Measurements from ENCODE around the gene IGSF8. TPM values are rescaled to one million over a fixed set of nuclear protein-coding genes. Genes with fewer than 3 reads are reported as not detected.

The IGSF8 gene
- total RNA-seq, 6 experiments from 2014 or later = 27.5 to 45.7 (median 29.4) TPM

- intact Hi-C loops (cut with DNase I) = no loop called here
- Histone ChIP-seq H3K27me3 (no peaks in the 10 kb centered on the region), H3K27ac (peak overlapping the region in 2 of 3 donors; percentile 60 to 86), H3K36me3 (peaks cover 0 to 14% (median 6%) of the 10 kb centered on the region in 4 donors), H3K4me1 (peaks cover 0 to 57% (median 27%) of the 10 kb centered on the region in 4 donors), H3K9me3 (no peaks in the 10 kb centered on the region), H3K4me3 (no peak overlapping the region)
- TF ChIP-seq, protein P1, sequence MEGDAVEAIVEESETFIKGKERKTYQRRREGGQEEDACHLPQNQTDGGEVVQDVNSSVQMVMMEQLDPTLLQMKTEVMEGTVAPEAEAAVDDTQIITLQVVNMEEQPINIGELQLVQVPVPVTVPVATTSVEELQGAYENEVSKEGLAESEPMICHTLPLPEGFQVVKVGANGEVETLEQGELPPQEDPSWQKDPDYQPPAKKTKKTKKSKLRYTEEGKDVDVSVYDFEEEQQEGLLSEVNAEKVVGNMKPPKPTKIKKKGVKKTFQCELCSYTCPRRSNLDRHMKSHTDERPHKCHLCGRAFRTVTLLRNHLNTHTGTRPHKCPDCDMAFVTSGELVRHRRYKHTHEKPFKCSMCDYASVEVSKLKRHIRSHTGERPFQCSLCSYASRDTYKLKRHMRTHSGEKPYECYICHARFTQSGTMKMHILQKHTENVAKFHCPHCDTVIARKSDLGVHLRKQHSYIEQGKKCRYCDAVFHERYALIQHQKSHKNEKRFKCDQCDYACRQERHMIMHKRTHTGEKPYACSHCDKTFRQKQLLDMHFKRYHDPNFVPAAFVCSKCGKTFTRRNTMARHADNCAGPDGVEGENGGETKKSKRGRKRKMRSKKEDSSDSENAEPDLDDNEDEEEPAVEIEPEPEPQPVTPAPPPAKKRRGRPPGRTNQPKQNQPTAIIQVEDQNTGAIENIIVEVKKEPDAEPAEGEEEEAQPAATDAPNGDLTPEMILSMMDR (IDR thresholded peaks at IDR 0.05) = no peak
- TF ChIP-seq POLR2A (IDR thresholded peaks at IDR 0.05) = peak; percentile 27
- peak; percentile 38 to 57 (median 46) for ATAC-seq
- 40% methylated on average over 2 of the region's 21 CpGs for WGBS (ENCODE audit: insufficient coverage, low coverage, low lambda C conversion rate, missing lambda C conversion rate)
- DNase-seq = peak in 2 of 3 donors; percentile 73 to 79
These were observed 4.7 kb downstream of the IGSF8 start for GRCh38 chr1:160093624-160094290.

- peaks cover 0 to 57% (median 27%) of the 10 kb centered on the region in 4 donors for H3K4me1 ChIP-seq
- no peaks in the 10 kb centered on the region for H3K27me3 ChIP-seq
- no peaks in the 10 kb centered on the region for H3K9me3 ChIP-seq
- ATAC-seq (no peak), DNase-seq (no peak)
- H3K36me3 ChIP-seq = peaks cover 0 to 14% (median 6%) of the 10 kb centered on the region in 4 donors
- no peak overlapping the region for H3K4me3 ChIP-seq
- intact Hi-C loops (cut with DNase I) = no loop called here
- TF ChIP-seq, protein P1 (IDR thresholded peaks at IDR 0.05) = no peak
- TF ChIP-seq POLR2A (IDR thresholded peaks at IDR 0.05) = no peak
- whole genome bisulfite sequencing (ENCODE audit: insufficient coverage, low coverage, low lambda C conversion rate, missing lambda C conversion rate) = no CpG with 5 or more reads among the region's 9 CpGs
- H3K27ac ChIP-seq = peak overlapping the region in 1 of 3 donors; percentile 86
These were observed 5.4 kb downstream of the IGSF8 start for GRCh38 chr1:160093069-160093395.

GRCh38 chr1:160092366-160093068, 5.9 kb downstream of the IGSF8 start:
- H3K9me3 ChIP-seq = no peaks in the 10 kb centered on the region
- TF ChIP-seq, protein P1 (IDR thresholded peaks at IDR 0.05) = no peak
- TF ChIP-seq POLR2A (IDR thresholded peaks at IDR 0.05) = no peak
- H3K36me3 ChIP-seq = peaks cover 0 to 14% (median 6%) of the 10 kb centered on the region in 4 donors
- intact Hi-C loops (cut with DNase I) = no loop called here
- DNase-seq (no peak), ATAC-seq (no peak)
- H3K4me3 ChIP-seq = no peak overlapping the region
- H3K27ac ChIP-seq = no peak overlapping the region
- H3K27me3 ChIP-seq = no peaks in the 10 kb centered on the region
- peaks cover 0 to 52% (median 26%) of the 10 kb centered on the region in 4 donors for H3K4me1 ChIP-seq
- 94% methylated on average over 3 of the region's 32 CpGs for WGBS (ENCODE audit: insufficient coverage, low coverage, low lambda C conversion rate, missing lambda C conversion rate)

- Histone ChIP-seq H3K36me3 (peaks cover 0 to 14% (median 6%) of the 10 kb centered on the region in 4 donors), H3K4me3 (no peak overlapping the region), H3K9me3 (no peaks in the 10 kb centered on the region), H3K4me1 (peaks cover 0 to 45% (median 22%) of the 10 kb centered on the region in 4 donors), H3K27me3 (no peaks in the 10 kb centered on the region), H3K27ac (no peak overlapping the region)
- 100% methylated on average over 2 of the region's 5 CpGs for whole genome bisulfite sequencing (ENCODE audit: insufficient coverage, low coverage, low lambda C conversion rate, missing lambda C conversion rate)
- intact Hi-C loops (cut with DNase I) = no loop called here
- no peak for DNase-seq
- TF ChIP-seq, protein P1 (IDR thresholded peaks at IDR 0.05) = no peak
- TF ChIP-seq POLR2A (IDR thresholded peaks at IDR 0.05) = no peak
- ATAC-seq = no peak
These were observed 6.7 kb downstream of the IGSF8 start for GRCh38 chr1:160091666-160092223.
